Body of pancreas (tissue), 4 donors: ENCODE results near the gene GMDS. TPM values are rescaled to one million over a fixed set of nuclear protein-coding genes. Genes with fewer than 3 reads are reported as not detected.

Experiments
- ATAC-seq: fragments of 150-250 bp; one replicate; pipeline ENCODE4 v1.9.1; 2016
- DNase-seq, 4 donors: peaks; one replicate each; pipeline ENCODE4 v3.0.0-alpha.2; 2019
- H3K27ac ChIP-seq, 4 donors: fragments of 200-600 bp; sonication (generic); 1 replicate in 3 of 4; 2 replicates in 1 of 4; pipeline versions ENCODE4 v1.5.1 to v1.6.1; 2016 to 2019; ENCODE audit warnings: mild to moderate bottlenecking in 1 of 4, mixed read lengths in 1 of 4, moderate library complexity in 1 of 4
- H3K27me3 ChIP-seq, 2 donors: fragments of 200-600 bp; sonication (generic); one replicate each; pipeline ENCODE4 v1.6.0; 2016; ENCODE audit warnings: mild to moderate bottlenecking in 1 of 2
- H3K36me3 ChIP-seq, 2 donors: fragments of 200-600 bp; sonication (generic); replicated peaks in 1 of 2; 2 replicates each; pipeline ENCODE4 v1.5.1; 2016; ENCODE audit warnings: low read depth in 2 of 2; ENCODE audit not compliant: insufficient read depth in 1 of 2
- H3K4me1 ChIP-seq: fragments of 200-600 bp; sonication (generic); one replicate; pipeline ENCODE4 v1.6.0; 2016
- H3K4me3 ChIP-seq, 2 donors: fragments of 200-600 bp; sonication (generic); 1 replicate in 1 of 2; 2 replicates in 1 of 2; pipeline ENCODE4 v1.5.1; 2016 to 2019
- H3K9me3 ChIP-seq, 3 donors: fragments of 200-600 bp; sonication (generic); 1 replicate in 2 of 3; 2 replicates in 1 of 3; pipeline ENCODE4 v1.5.1; 2016
- CTCF ChIP-seq, 7 experiments: fragments of 450-650 bp in 4 of 7; fragments of 200-600 bp in 3 of 7; sonication (generic) in 3 of 7; IDR thresholded peaks; one replicate each; pipeline ENCODE4 v1.5.1; 2016 to 2019; ENCODE audit warnings: antibody characterized with exemption in 7 of 7
- POLR2A ChIP-seq, 3 donors: fragments of 450-650 bp; IDR thresholded peaks; one replicate each; pipeline ENCODE4 v1.6.1; 2016; ENCODE audit warnings: antibody characterized with exemption in 3 of 3, mild to moderate bottlenecking in 2 of 3
- WGBS, 2 donors: methylation state at CpG; one replicate each; pipeline ENCODE4 v1.1.5; 2017; 5-methylcytosine and 5-hydroxymethylcytosine counted together
- intact Hi-C: fragments of 100-400 bp; cut with DNase I; formaldehyde crosslinking; loops from one replicate; pipeline ENCODE4 v1.15.1; 2023
- total RNA-seq, 2 donors: library from RNA; depleted of rRNA; stranded (reverse); fragments of >200 nt; gene quantifications; one replicate each; pipeline ENCODE4 v1.1.0, GENCODE V29; 2016

Gene GMDS
- total RNA-seq, 2 donors from 2014 or later: 34.5 to 63.3 TPM

- no peaks in the 10 kb centered on the region for H3K27me3 ChIP-seq
- intact Hi-C loops: no loop called here
- no peak for DNase-seq
- WGBS, 2 donors: 7 to 11% methylated on average over 1 of the region's 1 CpG
- peaks cover 5% of the 10 kb centered on the region for H3K4me1 ChIP-seq
- H3K9me3 ChIP-seq: no peaks in the 10 kb centered on the region
- H3K4me3 ChIP-seq: no peak overlapping the region
- TF ChIP-seq POLR2A (IDR thresholded peaks at IDR 0.05): no peak
- no peak for TF ChIP-seq CTCF (IDR thresholded peaks at IDR 0.05)
- no peak overlapping the region for H3K27ac ChIP-seq
- no peak for ATAC-seq
- H3K36me3 ChIP-seq: no peaks in the 10 kb centered on the region
Measured at GRCh38 chr6:1986454-1987243, 258.8 kb downstream of the GMDS start.

GRCh38 chr6:1984346-1984994 lies 260.9 kb downstream of the GMDS start:
- ATAC-seq (no peak), DNase-seq (no peak)
- Histone ChIP-seq H3K36me3 (no peaks in the 10 kb centered on the region), H3K27ac (no peak overlapping the region), H3K4me1 (peaks cover 5% of the 10 kb centered on the region), H3K27me3 (no peaks in the 10 kb centered on the region), H3K4me3 (no peak overlapping the region), H3K9me3 (no peaks in the 10 kb centered on the region)
- WGBS, 2 donors: 92 to 96% methylated on average over 3 of the region's 3 CpGs
- TF ChIP-seq POLR2A (IDR thresholded peaks at IDR 0.05): no peak
- no peak for TF ChIP-seq CTCF (IDR thresholded peaks at IDR 0.05)
- intact Hi-C loops: no loop called here

- intact Hi-C loops: no loop called here
- 94 to 100% methylated on average over 1 of the region's 1 CpG for WGBS, 2 donors
Measured at GRCh38 chr6:1983850-1984249, 261.6 kb downstream of the GMDS start.

GRCh38 chr6:1972962-1973361 lies 272.4 kb downstream of the GMDS start:
- TF ChIP-seq CTCF (IDR thresholded peaks at IDR 0.05): no peak
- TF ChIP-seq POLR2A (IDR thresholded peaks at IDR 0.05): no peak
- DNase-seq (no peak), ATAC-seq (no peak)
- H3K27me3 ChIP-seq: no peaks in the 10 kb centered on the region
- peaks cover 3% of the 10 kb centered on the region for H3K4me1 ChIP-seq
- no peaks in the 10 kb centered on the region for H3K9me3 ChIP-seq
- intact Hi-C loops: no loop called here
- H3K36me3 ChIP-seq: no peaks in the 10 kb centered on the region
- no peak overlapping the region for H3K27ac ChIP-seq
- no peak overlapping the region for H3K4me3 ChIP-seq
- WGBS, 2 donors: 93 to 99% methylated on average over 3 of the region's 3 CpGs

More at GRCh38 chr6:1983850-1984249, 261.6 kb downstream of the GMDS start:
- H3K27ac ChIP-seq: no peak overlapping the region
- ATAC-seq: no peak
- no peaks in the 10 kb centered on the region for H3K36me3 ChIP-seq
- H3K4me3 ChIP-seq: no peak overlapping the region
- H3K27me3 ChIP-seq: no peaks in the 10 kb centered on the region
- no peak for TF ChIP-seq CTCF (IDR thresholded peaks at IDR 0.05)
- TF ChIP-seq POLR2A (IDR thresholded peaks at IDR 0.05): no peak
- no peak for DNase-seq
- H3K4me1 ChIP-seq: peaks cover 2% of the 10 kb centered on the region
- H3K9me3 ChIP-seq: no peaks in the 10 kb centered on the region
